ENCODE measurements around the gene MAGEE2. TPM values are rescaled to one million over a fixed set of nuclear protein-coding genes. Genes with fewer than 3 reads are reported as not detected.

MAGEE2 gene, protein sequence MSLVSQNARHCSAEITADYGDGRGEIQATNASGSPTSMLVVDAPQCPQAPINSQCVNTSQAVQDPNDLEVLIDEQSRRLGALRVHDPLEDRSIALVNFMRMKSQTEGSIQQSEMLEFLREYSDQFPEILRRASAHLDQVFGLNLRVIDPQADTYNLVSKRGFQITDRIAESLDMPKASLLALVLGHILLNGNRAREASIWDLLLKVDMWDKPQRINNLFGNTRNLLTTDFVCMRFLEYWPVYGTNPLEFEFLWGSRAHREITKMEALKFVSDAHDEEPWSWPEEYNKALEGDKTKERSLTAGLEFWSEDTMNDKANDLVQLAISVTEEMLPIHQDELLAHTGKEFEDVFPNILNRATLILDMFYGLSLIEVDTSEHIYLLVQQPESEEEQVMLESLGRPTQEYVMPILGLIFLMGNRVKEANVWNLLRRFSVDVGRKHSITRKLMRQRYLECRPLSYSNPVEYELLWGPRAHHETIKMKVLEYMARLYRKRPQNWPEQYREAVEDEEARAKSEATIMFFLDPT
- total RNA-seq: not detected in 2 replicates

DNA sequence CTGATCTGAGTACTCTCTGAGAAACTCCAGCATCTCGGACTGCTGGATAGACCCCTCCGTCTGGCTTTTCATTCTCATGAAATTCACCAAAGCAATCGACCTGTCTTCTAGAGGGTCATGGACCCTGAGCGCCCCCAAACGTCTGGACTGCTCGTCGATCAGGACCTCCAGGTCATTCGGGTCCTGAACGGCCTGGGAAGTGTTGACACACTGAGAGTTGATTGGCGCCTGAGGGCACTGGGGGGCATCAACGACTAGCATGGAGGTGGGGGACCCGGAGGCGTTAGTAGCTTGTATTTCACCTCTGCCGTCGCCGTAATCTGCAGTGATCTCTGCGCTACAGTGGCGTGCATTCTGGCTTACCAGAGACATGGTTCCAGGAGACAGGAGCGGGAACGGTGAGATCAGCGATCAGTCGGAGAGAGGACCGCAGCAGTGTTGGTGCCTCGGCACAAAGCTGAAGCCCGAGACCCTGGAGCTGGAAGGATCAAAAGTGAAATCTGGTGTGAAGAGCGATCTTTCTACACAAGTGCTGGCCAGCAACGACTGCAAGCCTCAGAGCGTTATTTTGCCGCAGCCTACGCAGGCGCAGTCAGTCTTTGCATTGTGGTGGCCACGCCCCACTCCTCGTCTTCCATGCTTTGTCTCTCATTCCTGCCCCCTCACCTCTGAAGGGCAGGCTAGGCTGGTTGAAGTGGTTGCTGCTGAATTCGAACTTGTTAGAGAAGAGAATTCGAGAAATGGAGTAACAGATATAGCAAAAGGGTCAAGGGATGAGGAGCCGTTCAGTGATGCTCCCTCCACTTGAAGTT lies at the start of gene MAGEE2:
TSS of gene MAGEE2 (minus strand) at position 575 of the 812 bp plus-strand sequence. CDS start at position 372, 203 bp downstream.

Measured in smooth muscle cell of the pulmonary artery (primary cell).